ENCODE data around the gene COQ8A. TPM values are rescaled to one million over a fixed set of nuclear protein-coding genes. Genes with fewer than 3 reads are reported as not detected.

Gene COQ8A
- polyA plus RNA-seq, 2 donors, result 15.9 to 19.9 TPM

DNA sequence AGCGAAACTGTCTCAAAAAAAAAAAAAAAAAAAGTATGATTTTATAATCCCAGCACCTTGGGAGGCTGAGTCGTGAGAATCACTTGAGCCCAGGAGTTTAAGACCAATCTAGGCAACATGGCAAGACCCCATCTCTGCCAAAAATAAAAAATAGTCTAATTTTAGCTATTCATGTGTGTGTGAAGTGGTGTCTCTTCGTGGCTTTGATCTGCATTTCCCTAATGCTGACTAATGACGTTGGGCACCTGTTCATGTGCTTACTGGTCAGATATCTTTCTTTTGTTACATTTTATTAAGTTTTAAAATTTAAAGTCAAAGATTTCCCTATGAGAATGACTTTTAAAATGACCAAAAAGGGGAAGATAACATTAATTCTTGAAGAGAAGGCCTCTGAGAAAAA, 38.7 kb upstream of the COQ8A start:
- Histone ChIP-seq H3K4me1 (ENCODE audit: control insufficient read depth in 2 of 2, insufficient read depth in 2 of 2, low read length in 1 of 2) (peaks cover 0 to 3% of the 10 kb centered on the region in 2 donors), H3K9me3 (ENCODE audit: control insufficient read depth in 2 of 2, insufficient read depth in 1 of 2, low read depth in 1 of 2, low read length in 1 of 2) (no peaks in the 10 kb centered on the region), H3K4me3 (ENCODE audit: low read depth in 1 of 2, low read length in 2 of 2) (no peak overlapping the region), H3K36me3 (ENCODE audit: control insufficient read depth in 2 of 2, insufficient read depth in 2 of 2, low read length in 1 of 2) (peaks cover 0 to 7% of the 10 kb centered on the region in 2 donors), H3K27ac (ENCODE audit: low read depth in 2 of 2, low read length in 1 of 2) (no peak overlapping the region), H3K27me3 (ENCODE audit: control insufficient read depth in 1 of 2, insufficient read depth in 2 of 2, low read length in 2 of 2) (no peaks in the 10 kb centered on the region)
- WGBS, 2 donors, result 81% methylated on average over 4 of the region's 4 CpGs

DNA sequence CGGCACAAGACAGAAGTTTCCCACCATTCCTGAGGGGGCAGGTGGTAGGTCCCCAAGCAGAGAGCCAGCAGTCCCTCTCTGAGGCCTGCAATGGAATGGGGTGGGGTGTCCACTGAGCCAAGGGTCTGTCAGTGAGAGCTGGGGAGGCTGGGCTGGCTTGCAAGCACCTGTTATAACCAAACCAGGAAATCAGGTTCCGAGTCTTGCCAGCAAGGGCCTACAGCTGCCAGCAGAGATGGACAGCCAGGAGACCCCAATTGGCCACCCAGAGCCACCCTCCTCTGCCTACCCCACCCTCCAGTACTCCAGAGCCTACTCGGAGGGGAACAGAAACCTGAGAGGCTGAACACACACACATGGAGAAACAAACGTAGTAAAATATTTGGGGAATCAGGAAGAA, 37.5 kb upstream of the COQ8A start:
- Histone ChIP-seq H3K27ac (ENCODE audit: low read depth in 2 of 2, low read length in 1 of 2) (no peak overlapping the region), H3K4me1 (ENCODE audit: control insufficient read depth in 2 of 2, insufficient read depth in 2 of 2, low read length in 1 of 2) (peaks cover 0 to 3% of the 10 kb centered on the region in 2 donors), H3K9me3 (ENCODE audit: control insufficient read depth in 2 of 2, insufficient read depth in 1 of 2, low read depth in 1 of 2, low read length in 1 of 2) (no peaks in the 10 kb centered on the region), H3K36me3 (ENCODE audit: control insufficient read depth in 2 of 2, insufficient read depth in 2 of 2, low read length in 1 of 2) (peaks cover 0 to 7% of the 10 kb centered on the region in 2 donors), H3K27me3 (ENCODE audit: control insufficient read depth in 1 of 2, insufficient read depth in 2 of 2, low read length in 2 of 2) (no peaks in the 10 kb centered on the region), H3K4me3 (ENCODE audit: low read depth in 1 of 2, low read length in 2 of 2) (no peak overlapping the region)
- 66 to 89% methylated on average over 4 of the region's 4 CpGs for WGBS, 2 donors

DNA sequence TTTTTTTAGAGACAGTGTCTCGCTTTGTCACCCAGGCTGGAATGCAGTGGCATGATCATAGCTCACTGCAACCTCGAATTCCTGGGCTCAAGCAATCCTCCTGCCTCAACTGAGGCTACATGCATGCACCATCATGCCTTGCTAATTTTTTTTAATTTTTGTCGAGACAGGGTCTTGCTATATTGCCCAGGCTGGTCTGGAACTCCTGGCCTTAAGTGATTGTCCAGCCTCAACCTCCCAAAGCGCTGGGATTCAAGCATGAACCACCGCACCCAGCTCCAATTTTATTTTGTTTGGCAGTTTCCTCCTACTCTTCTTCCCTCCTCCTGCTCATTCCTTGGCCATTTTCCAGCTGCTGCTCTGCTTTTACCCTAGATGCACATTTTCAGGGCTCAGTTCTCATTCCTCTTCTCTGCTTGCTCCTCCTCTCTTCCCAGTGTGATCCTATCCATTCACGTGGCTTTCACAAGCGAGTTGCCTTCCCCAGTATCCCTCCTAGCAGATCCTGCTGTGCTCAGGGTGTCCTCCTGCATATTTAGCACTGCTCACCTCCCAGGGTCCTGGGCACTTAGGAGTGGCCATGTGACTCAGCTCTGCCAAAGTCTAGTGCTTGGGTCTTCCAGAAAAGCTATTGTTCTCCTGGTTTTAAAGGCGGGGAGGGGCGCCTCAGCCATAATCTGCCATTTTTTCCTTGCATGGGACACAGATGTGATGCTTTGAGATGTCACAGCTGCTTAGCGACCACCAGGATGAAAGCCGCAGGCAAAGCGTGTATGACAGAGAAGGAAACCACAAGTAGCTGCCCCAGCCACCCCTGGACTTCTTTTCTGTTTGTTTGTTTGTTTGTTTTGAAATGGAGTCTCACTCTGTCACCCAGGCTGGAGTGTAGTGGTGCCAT, 36.0 kb upstream of the COQ8A start:
- Histone ChIP-seq H3K27me3 (ENCODE audit: control insufficient read depth in 1 of 2, insufficient read depth in 2 of 2, low read length in 2 of 2) (no peaks in the 10 kb centered on the region), H3K27ac (ENCODE audit: low read depth in 2 of 2, low read length in 1 of 2) (no peak overlapping the region), H3K36me3 (ENCODE audit: control insufficient read depth in 2 of 2, insufficient read depth in 2 of 2, low read length in 1 of 2) (peaks cover 0 to 7% of the 10 kb centered on the region in 2 donors), H3K9me3 (ENCODE audit: control insufficient read depth in 2 of 2, insufficient read depth in 1 of 2, low read depth in 1 of 2, low read length in 1 of 2) (no peaks in the 10 kb centered on the region), H3K4me1 (ENCODE audit: control insufficient read depth in 2 of 2, insufficient read depth in 2 of 2, low read length in 1 of 2) (peaks cover 0 to 3% of the 10 kb centered on the region in 2 donors), H3K4me3 (ENCODE audit: low read depth in 1 of 2, low read length in 2 of 2) (no peak overlapping the region)
- 72 to 74% methylated on average over 12 of the region's 12 CpGs for WGBS, 2 donors

DNA sequence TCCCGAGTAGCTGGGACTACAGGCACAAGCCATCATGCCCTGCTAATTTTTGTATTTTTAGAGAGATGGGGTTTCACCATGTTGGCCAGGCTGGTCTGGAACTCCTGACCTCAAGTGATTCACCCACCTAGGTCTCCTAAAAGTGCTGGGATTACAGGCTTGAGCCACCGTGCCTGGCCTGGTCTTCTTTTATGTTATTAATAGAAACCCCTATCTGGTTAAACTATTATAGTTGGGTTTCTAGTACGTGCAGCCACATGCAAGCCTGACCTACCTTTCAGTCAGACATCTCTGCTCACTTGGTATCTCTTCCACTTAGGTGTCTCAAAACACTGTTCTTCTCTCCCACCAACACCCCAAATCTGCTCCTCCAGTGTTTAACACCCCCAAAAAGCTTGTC, 35.3 kb upstream of the COQ8A start:
- H3K27ac ChIP-seq (ENCODE audit: low read depth in 2 of 2, low read length in 1 of 2), result no peak overlapping the region
- H3K9me3 ChIP-seq (ENCODE audit: control insufficient read depth in 2 of 2, insufficient read depth in 1 of 2, low read depth in 1 of 2, low read length in 1 of 2), result no peaks in the 10 kb centered on the region
- H3K36me3 ChIP-seq (ENCODE audit: control insufficient read depth in 2 of 2, insufficient read depth in 2 of 2, low read length in 1 of 2), result peaks cover 0 to 7% of the 10 kb centered on the region in 2 donors
- no peaks in the 10 kb centered on the region for H3K27me3 ChIP-seq (ENCODE audit: control insufficient read depth in 1 of 2, insufficient read depth in 2 of 2, low read length in 2 of 2)
- no peak overlapping the region for H3K4me3 ChIP-seq (ENCODE audit: low read depth in 1 of 2, low read length in 2 of 2)
- WGBS, 2 donors, result 78 to 84% methylated on average over 3 of the region's 3 CpGs
- peaks cover 0 to 3% of the 10 kb centered on the region in 2 donors for H3K4me1 ChIP-seq (ENCODE audit: control insufficient read depth in 2 of 2, insufficient read depth in 2 of 2, low read length in 1 of 2)

DNA sequence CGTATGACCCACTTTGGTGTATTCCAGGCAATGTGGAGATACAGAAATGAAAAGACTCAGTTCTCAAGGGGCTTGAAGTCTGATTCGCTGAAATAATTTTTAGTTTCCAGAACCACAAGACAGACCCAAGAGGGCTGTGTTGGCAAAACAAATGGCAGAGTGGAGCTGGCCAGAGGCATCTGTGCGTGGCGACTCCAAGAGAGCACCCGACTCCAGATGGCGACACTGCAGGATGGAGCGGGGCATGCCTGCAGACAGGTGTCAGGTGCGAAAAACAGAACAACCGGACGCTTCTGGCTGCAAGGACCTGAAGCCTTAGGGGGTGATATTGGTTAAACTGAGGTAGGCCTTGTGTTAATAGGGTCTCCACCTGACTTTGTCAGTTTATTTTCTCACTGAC, 31.7 kb upstream of the COQ8A start:
- Histone ChIP-seq H3K4me3 (ENCODE audit: low read depth in 1 of 2, low read length in 2 of 2) (no peak overlapping the region), H3K36me3 (ENCODE audit: control insufficient read depth in 2 of 2, insufficient read depth in 2 of 2, low read length in 1 of 2) (peaks cover 0 to 3% of the 10 kb centered on the region in 2 donors), H3K9me3 (ENCODE audit: control insufficient read depth in 2 of 2, insufficient read depth in 1 of 2, low read depth in 1 of 2, low read length in 1 of 2) (no peaks in the 10 kb centered on the region), H3K27me3 (ENCODE audit: control insufficient read depth in 1 of 2, insufficient read depth in 2 of 2, low read length in 2 of 2) (no peaks in the 10 kb centered on the region), H3K4me1 (ENCODE audit: control insufficient read depth in 2 of 2, insufficient read depth in 2 of 2, low read length in 1 of 2) (peaks cover 0 to 3% of the 10 kb centered on the region in 2 donors), H3K27ac (ENCODE audit: low read depth in 2 of 2, low read length in 1 of 2) (no peak overlapping the region)
- 96 to 98% methylated on average over 10 of the region's 10 CpGs for WGBS, 2 donors

DNA sequence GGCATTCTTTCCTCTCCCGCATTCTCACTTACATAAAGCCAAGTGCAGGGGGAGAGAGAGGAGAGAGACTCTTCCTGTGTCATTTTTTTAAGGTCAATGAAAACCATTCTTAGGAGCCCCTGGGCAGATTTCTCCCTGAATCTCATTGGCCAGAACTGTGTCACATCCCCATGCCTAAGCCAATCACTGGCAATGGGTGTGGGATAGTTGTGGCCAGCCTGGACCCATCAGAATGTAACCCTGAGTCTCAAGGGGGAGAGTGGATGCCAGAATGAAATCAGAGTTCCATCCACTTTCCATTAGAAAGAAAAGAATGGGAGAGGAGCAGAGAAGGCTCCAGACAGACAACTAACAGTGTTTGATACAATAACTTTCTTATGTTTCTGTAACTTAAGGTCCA, 31.2 kb upstream of the COQ8A start:
- H3K27ac ChIP-seq (ENCODE audit: low read depth in 2 of 2, low read length in 1 of 2), result no peak overlapping the region
- WGBS, 2 donors, result 73 to 90% methylated on average over 1 of the region's 1 CpG

DNA sequence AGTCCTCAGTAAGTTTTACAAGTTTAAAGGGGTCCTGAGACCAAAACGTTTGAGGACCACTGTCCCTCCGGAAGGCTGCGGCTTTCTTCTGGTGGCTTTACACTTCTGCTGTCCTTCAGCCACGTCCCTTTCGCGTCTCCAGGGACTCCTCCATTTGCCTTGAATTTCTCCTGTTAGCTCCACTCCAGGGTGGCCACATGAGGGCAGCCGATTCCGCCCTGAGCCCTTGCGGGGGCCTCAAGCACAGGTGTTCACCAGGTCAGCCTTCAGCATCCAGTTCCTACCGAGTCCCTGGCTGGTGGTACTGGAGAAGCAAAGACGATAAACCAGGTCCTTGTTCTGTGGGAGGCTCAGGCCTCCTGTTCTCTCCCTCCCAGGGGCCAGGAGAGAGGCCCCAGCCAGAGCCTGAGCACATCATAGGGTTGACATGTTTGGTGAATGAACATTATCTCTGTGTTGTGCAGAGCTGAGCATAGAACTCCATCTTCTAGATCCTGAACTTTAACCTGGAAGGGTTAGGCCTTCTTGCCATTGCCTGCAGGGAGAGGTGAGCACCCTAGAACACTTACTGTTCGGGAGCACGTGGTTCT, 27.4 kb upstream of the COQ8A start:
- no peak overlapping the region for H3K27ac ChIP-seq (ENCODE audit: low read depth in 2 of 2, low read length in 1 of 2)
- H3K27me3 ChIP-seq (ENCODE audit: control insufficient read depth in 1 of 2, insufficient read depth in 2 of 2, low read length in 2 of 2), result no peaks in the 10 kb centered on the region
- no peaks in the 10 kb centered on the region for H3K4me1 ChIP-seq (ENCODE audit: control insufficient read depth in 2 of 2, insufficient read depth in 2 of 2, low read length in 1 of 2)
- WGBS, 2 donors, result 40 to 48% methylated on average over 13 of the region's 13 CpGs
- H3K4me3 ChIP-seq (ENCODE audit: low read depth in 1 of 2, low read length in 2 of 2), result no peak overlapping the region
- no peaks in the 10 kb centered on the region for H3K9me3 ChIP-seq (ENCODE audit: control insufficient read depth in 2 of 2, insufficient read depth in 1 of 2, low read depth in 1 of 2, low read length in 1 of 2)
- no peaks in the 10 kb centered on the region for H3K36me3 ChIP-seq (ENCODE audit: control insufficient read depth in 2 of 2, insufficient read depth in 2 of 2, low read length in 1 of 2)

More for the DNA sequence above, 31.2 kb upstream of the COQ8A start:
- no peaks in the 10 kb centered on the region for H3K9me3 ChIP-seq (ENCODE audit: control insufficient read depth in 2 of 2, insufficient read depth in 1 of 2, low read depth in 1 of 2, low read length in 1 of 2)
- peaks cover 0 to 3% of the 10 kb centered on the region in 2 donors for H3K4me1 ChIP-seq (ENCODE audit: control insufficient read depth in 2 of 2, insufficient read depth in 2 of 2, low read length in 1 of 2)
- H3K36me3 ChIP-seq (ENCODE audit: control insufficient read depth in 2 of 2, insufficient read depth in 2 of 2, low read length in 1 of 2), result peaks cover 0 to 3% of the 10 kb centered on the region in 2 donors
- no peak overlapping the region for H3K4me3 ChIP-seq (ENCODE audit: low read depth in 1 of 2, low read length in 2 of 2)
- H3K27me3 ChIP-seq (ENCODE audit: control insufficient read depth in 1 of 2, insufficient read depth in 2 of 2, low read length in 2 of 2), result no peaks in the 10 kb centered on the region

DNA sequence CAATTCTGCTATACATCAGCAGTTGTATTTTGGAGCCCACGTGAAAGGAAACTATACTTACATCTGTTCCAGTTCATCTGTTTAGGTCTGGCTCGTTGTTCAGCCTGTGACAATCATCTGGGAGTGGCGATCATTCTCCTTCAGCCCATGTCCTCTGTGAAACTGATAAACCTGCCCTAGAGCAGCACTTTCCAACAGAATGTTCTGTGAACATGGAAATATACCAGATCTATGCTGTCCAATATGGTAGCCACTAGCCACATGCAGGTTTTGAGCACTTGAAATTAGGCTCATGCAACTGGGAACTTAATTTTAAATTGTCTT, 24.5 kb upstream of the COQ8A start:
- H3K4me3 ChIP-seq (ENCODE audit: low read depth in 1 of 2, low read length in 2 of 2), result no peak overlapping the region
- no peak overlapping the region for H3K27ac ChIP-seq (ENCODE audit: low read depth in 2 of 2, low read length in 1 of 2)
- H3K4me1 ChIP-seq (ENCODE audit: control insufficient read depth in 2 of 2, insufficient read depth in 2 of 2, low read length in 1 of 2), result no peaks in the 10 kb centered on the region
- H3K9me3 ChIP-seq (ENCODE audit: control insufficient read depth in 2 of 2, insufficient read depth in 1 of 2, low read depth in 1 of 2, low read length in 1 of 2), result no peaks in the 10 kb centered on the region
- 33 to 82% methylated on average over 3 of the region's 3 CpGs for WGBS, 2 donors
- H3K36me3 ChIP-seq (ENCODE audit: control insufficient read depth in 2 of 2, insufficient read depth in 2 of 2, low read length in 1 of 2), result no peaks in the 10 kb centered on the region
- no peaks in the 10 kb centered on the region for H3K27me3 ChIP-seq (ENCODE audit: control insufficient read depth in 1 of 2, insufficient read depth in 2 of 2, low read length in 2 of 2)

DNA sequence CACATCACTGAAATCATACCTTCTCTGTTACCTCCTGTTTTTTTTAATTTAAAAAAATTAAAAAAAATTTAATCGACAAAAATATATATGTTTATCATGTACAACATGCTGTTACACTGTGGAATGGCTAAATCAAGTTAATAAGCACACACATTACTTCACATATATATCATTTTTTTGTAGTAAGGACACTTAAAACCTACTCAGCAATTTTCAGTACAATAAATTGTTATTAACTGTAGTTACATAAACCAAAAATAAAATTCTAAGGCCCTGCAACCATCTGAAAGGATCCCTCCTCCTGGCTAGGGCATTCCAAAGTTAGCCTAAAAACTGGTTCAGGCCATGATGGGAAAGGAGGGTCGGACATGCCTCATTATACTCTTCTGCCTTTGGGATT, 23.6 kb upstream of the COQ8A start:
- H3K36me3 ChIP-seq (ENCODE audit: control insufficient read depth in 2 of 2, insufficient read depth in 2 of 2, low read length in 1 of 2), result no peaks in the 10 kb centered on the region
- no peaks in the 10 kb centered on the region for H3K9me3 ChIP-seq (ENCODE audit: control insufficient read depth in 2 of 2, insufficient read depth in 1 of 2, low read depth in 1 of 2, low read length in 1 of 2)
- H3K27ac ChIP-seq (ENCODE audit: low read depth in 2 of 2, low read length in 1 of 2), result no peak overlapping the region
- H3K4me3 ChIP-seq (ENCODE audit: low read depth in 1 of 2, low read length in 2 of 2), result no peak overlapping the region
- no peaks in the 10 kb centered on the region for H3K4me1 ChIP-seq (ENCODE audit: control insufficient read depth in 2 of 2, insufficient read depth in 2 of 2, low read length in 1 of 2)
- 91 to 94% methylated on average over 2 of the region's 2 CpGs for WGBS, 2 donors
- no peaks in the 10 kb centered on the region for H3K27me3 ChIP-seq (ENCODE audit: control insufficient read depth in 1 of 2, insufficient read depth in 2 of 2, low read length in 2 of 2)

DNA sequence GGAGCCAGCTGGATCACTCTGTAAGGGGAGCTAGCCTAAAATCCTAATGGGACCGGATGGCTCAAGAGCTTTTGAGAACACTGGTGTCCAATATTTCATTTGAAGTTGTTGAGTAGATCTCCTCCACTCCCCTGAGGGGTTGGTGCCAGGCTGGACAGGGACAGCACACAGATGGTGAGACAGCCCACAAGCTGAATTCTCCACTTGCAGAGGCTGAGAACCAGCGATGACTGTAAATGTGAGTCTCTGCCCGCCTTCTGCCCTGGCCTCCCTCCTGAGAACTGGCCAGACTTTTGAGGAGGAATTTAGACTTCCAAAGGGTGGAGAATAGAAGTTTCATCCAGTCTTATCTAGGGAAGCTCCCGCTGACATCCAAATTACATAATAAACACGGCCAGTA, 20.5 kb upstream of the COQ8A start:
- Histone ChIP-seq H3K4me3 (ENCODE audit: low read depth in 1 of 2, low read length in 2 of 2) (no peak overlapping the region), H3K9me3 (ENCODE audit: control insufficient read depth in 2 of 2, insufficient read depth in 1 of 2, low read depth in 1 of 2, low read length in 1 of 2) (no peaks in the 10 kb centered on the region), H3K27ac (ENCODE audit: low read depth in 2 of 2, low read length in 1 of 2) (no peak overlapping the region), H3K27me3 (ENCODE audit: control insufficient read depth in 1 of 2, insufficient read depth in 2 of 2, low read length in 2 of 2) (no peaks in the 10 kb centered on the region), H3K4me1 (ENCODE audit: control insufficient read depth in 2 of 2, insufficient read depth in 2 of 2, low read length in 1 of 2) (no peaks in the 10 kb centered on the region), H3K36me3 (ENCODE audit: control insufficient read depth in 2 of 2, insufficient read depth in 2 of 2, low read length in 1 of 2) (no peaks in the 10 kb centered on the region)
- WGBS, 2 donors, result 84 to 96% methylated on average over 5 of the region's 5 CpGs
